Lung (tissue), 12 donors: Measurements from ENCODE around the gene ITPK1. TPM values are rescaled to one million over a fixed set of nuclear protein-coding genes. Genes with fewer than 3 reads are reported as not detected.
"Not testable (repeated sequence)": the region's sequence is repeated elsewhere in the genome, so short reads cannot be mapped to it uniquely, and the experiment has no call there.

Experiments used
- ATAC-seq: fragments of 200-7000 bp; cut with Tn5 transposase; one replicate; pipeline ENCODE4 v1.9.1; 2020; ENCODE audit warnings: moderate number of reproducible peaks; ENCODE audit not compliant: insufficient read depth, low FRiP score
- DNase-seq, 3 donors: peaks; one replicate each; pipeline ENCODE4 v3.0.0-alpha.2; 2013 to 2017
- H3K27ac ChIP-seq, 2 donors: one replicate each; pipeline ENCODE4 v1.5.1; 2013; ENCODE audit warnings: mild to moderate bottlenecking in 2 of 2, moderate library complexity in 2 of 2, control low read depth in 1 of 2, inconsistent platforms in 1 of 2, low read depth in 1 of 2, low read length in 1 of 2
- H3K27me3 ChIP-seq, 3 donors: one replicate each; pipeline ENCODE4 v1.5.1; 2013; ENCODE audit warnings: low read length in 2 of 3; ENCODE audit not compliant: control insufficient read depth in 3 of 3, insufficient read depth in 3 of 3
- H3K36me3 ChIP-seq, 4 donors: one replicate each; pipeline ENCODE4 v1.5.1; 2013; ENCODE audit warnings: low read length in 4 of 4, mild to moderate bottlenecking in 1 of 4, moderate library complexity in 1 of 4; ENCODE audit not compliant: control insufficient read depth in 4 of 4, insufficient read depth in 4 of 4
- H3K4me1 ChIP-seq, 5 donors: one replicate each; pipeline ENCODE4 v1.5.1; 2013; ENCODE audit warnings: low read length in 5 of 5, mild to moderate bottlenecking in 2 of 5, moderate library complexity in 1 of 5; ENCODE audit not compliant: control insufficient read depth in 5 of 5, insufficient read depth in 5 of 5
- H3K4me3 ChIP-seq: one replicate; pipeline ENCODE4 v1.5.1; 2013; ENCODE audit warnings: mild to moderate bottlenecking, control low read depth, moderate library complexity
- H3K9ac ChIP-seq, 2 donors: one replicate each; pipeline ENCODE4 v1.5.1; 2013; ENCODE audit warnings: low read length in 2 of 2, control low read depth in 1 of 2; ENCODE audit not compliant: insufficient read depth in 1 of 2
- H3K9me3 ChIP-seq, 4 donors: one replicate each; pipeline ENCODE4 v1.5.1; 2013; ENCODE audit warnings: low read length in 3 of 4, mild to moderate bottlenecking in 1 of 4, moderate library complexity in 1 of 4; ENCODE audit not compliant: control insufficient read depth in 4 of 4, insufficient read depth in 3 of 4
- CTCF ChIP-seq: IDR thresholded peaks from 2 replicates; pipeline ENCODE4 v1.5.1; 2012; ENCODE audit warnings: mild to moderate bottlenecking; ENCODE audit errors: control extremely low read depth, extremely low read depth
- WGBS, 2 donors: extraction: QIAGEN DNeasy Blood & Tissue Kit; methylation state at CpG; one replicate each; pipeline ENCODE4 v1.1.7; 2013; 5-methylcytosine and 5-hydroxymethylcytosine counted together
- polyA plus RNA-seq, 2 donors: library from polyadenylated mRNA; stranded (reverse); fragments of 200-250 nt; gene quantifications; one replicate each; pipeline ENCODE4 v1.2.1, GENCODE V29; 2013
- total RNA-seq, 2 donors: library from RNA; depleted of rRNA in 1 of 2; stranded (reverse); fragments of >200 nt in 1 of 2; gene quantifications; one replicate each; pipeline ENCODE4 v1.2.1, GENCODE V29; 2014 to 2021
- donor health status: control.
- donor health status: control.
- donor health status: Bipolar disorder and iron deficiency.
- donor health status: healthy.
- donor health status: DM: yes; HTN: yes; CAD: no.

Gene ITPK1
- total and polyA plus RNA-seq, 4 donors: 17.5 to 99.4 (median 45.3) TPM

GRCh38 chr14:93106541-93107156, 9.1 kb downstream of the ITPK1 start:
- H3K4me1 ChIP-seq: peaks cover 0 to 18% (median 0%) of the 10 kb centered on the region in 5 donors
- ATAC-seq (no peak), DNase-seq (no peak)
- H3K9ac ChIP-seq: no peak overlapping the region
- H3K9me3 ChIP-seq: no peaks in the 10 kb centered on the region
- 74 to 78% methylated on average over 6 of the region's 6 CpGs for WGBS, 2 donors
- H3K36me3 ChIP-seq: peaks cover 0 to 2% (median 0%) of the 10 kb centered on the region in 4 donors
- no peaks in the 10 kb centered on the region for H3K27me3 ChIP-seq
- H3K27ac ChIP-seq: no peak overlapping the region
- TF ChIP-seq CTCF: no peak
- H3K4me3 ChIP-seq: no peak overlapping the region

- peaks cover 0 to 18% (median 0%) of the 10 kb centered on the region in 5 donors for H3K4me1 ChIP-seq
- WGBS, 2 donors: 87 to 95% methylated on average over 8 to 10 of the region's 10 CpGs
- H3K27ac ChIP-seq: not testable (repeated sequence)
Observed at GRCh38 chr14:93105856-93106255, 9.9 kb downstream of the ITPK1 start.

GRCh38 chr14:93105362-93105761, 10.4 kb downstream of the ITPK1 start:
- ATAC-seq: no peak
- peaks cover 0 to 18% (median 0%) of the 10 kb centered on the region in 5 donors for H3K4me1 ChIP-seq
- 26 to 50% methylated on average over 7 of the region's 7 CpGs for WGBS, 2 donors

More at GRCh38 chr14:93105856-93106255, 9.9 kb downstream of the ITPK1 start:
- not testable (repeated sequence) for H3K9me3 ChIP-seq, H3K27me3 ChIP-seq, H3K9ac ChIP-seq, H3K36me3 ChIP-seq, H3K4me3 ChIP-seq, ATAC-seq, DNase-seq

GRCh38 chr14:93104961-93105360, 10.8 kb downstream of the ITPK1 start:
- Histone ChIP-seq H3K4me3 (no peak overlapping the region), H3K9me3 (no peaks in the 10 kb centered on the region), H3K27ac (no peak overlapping the region), H3K36me3 (peaks cover 0 to 1% (median 0%) of the 10 kb centered on the region in 4 donors), H3K4me1 (peaks cover 0 to 19% (median 0%) of the 10 kb centered on the region in 5 donors), H3K27me3 (no peaks in the 10 kb centered on the region), H3K9ac (no peak overlapping the region)
- ATAC-seq: no peak
- 70 to 73% methylated on average over 6 of the region's 6 CpGs for WGBS, 2 donors
- no peak for TF ChIP-seq CTCF
- DNase-seq: no peak

More at GRCh38 chr14:93105362-93105761, 10.4 kb downstream of the ITPK1 start:
- Histone ChIP-seq H3K27me3 (no peaks in the 10 kb centered on the region), H3K27ac (no peak overlapping the region), H3K9me3 (no peaks in the 10 kb centered on the region), H3K4me3 (no peak overlapping the region), H3K9ac (no peak overlapping the region), H3K36me3 (peaks cover 0 to 2% (median 0%) of the 10 kb centered on the region in 4 donors)
- DNase-seq: no peak
- no peak for TF ChIP-seq CTCF
